Transverse colon (tissue), 4 donors: ENCODE results near the gene LDLRAD4.

ENCODE experiments used
- CTCF ChIP-seq, 5 experiments: fragments of 200-600 bp in 3 of 5; fragments of 450-650 bp in 2 of 5; sonication (generic) in 3 of 5; IDR thresholded peaks; 1 replicate in 2 of 5; 2 replicates in 3 of 5; pipeline ENCODE4 v1.5.1; 2016 to 2017; ENCODE audit warnings: antibody characterized with exemption in 5 of 5, inconsistent platforms in 3 of 5, mild to moderate bottlenecking in 2 of 5, moderate library complexity in 1 of 5
- EP300 ChIP-seq: sonication (generic); formaldehyde crosslinking; IDR thresholded peaks from one replicate; pipeline ENCODE4 v1.6.1; 2017; ENCODE audit warnings: antibody characterized with exemption, low read depth
- POLR2A ChIP-seq: fragments of 450-650 bp; IDR thresholded peaks from one replicate; pipeline ENCODE4 v1.6.1; 2016; ENCODE audit warnings: antibody characterized with exemption, mild to moderate bottlenecking, moderate library complexity
- POLR2AphosphoS5 ChIP-seq, 3 donors: sonication (generic); formaldehyde crosslinking; IDR thresholded peaks; one replicate each; pipeline ENCODE4 v1.6.1; 2016; ENCODE audit warnings: antibody characterized with exemption in 3 of 3

DNA sequence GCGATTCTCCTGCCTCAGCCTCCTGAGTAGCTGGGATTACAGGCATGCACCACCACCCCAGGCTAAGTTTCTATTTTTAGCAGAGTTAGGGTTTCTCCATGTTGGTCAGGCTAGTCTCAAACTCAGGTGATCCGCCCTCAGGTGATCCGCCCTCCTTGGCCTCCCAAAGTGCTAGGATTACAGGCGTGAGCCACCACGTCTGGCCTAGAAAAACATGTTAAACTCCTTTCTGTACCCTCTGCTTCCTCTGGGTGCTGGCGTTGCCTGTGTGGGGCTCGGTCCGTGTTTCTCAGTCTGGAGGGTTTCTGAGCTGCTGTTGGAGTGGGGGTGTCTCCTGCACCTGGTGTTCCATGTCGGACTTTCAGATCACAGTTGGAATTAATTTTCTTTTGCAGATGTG, 17.9 kb downstream of the LDLRAD4 start:
- TF ChIP-seq CTCF (IDR thresholded peaks at IDR 0.05): no peak
- TF ChIP-seq POLR2AphosphoS5 (IDR thresholded peaks at IDR 0.05): no peak
- TF ChIP-seq POLR2A: no peak
- no peak for TF ChIP-seq EP300
